Amniotic stem cell (primary cell): Measurements from ENCODE around the gene ANXA10.
"Not testable (repeated sequence)": the region's sequence is repeated elsewhere in the genome, so short reads cannot be mapped to it uniquely, and the experiment has no call there.

Experiments
- DNase-seq: peaks from one replicate; lab custom pipeline; 2025; lab: John Stamatoyannopoulos, UW

ANXA10 gene

DNA sequence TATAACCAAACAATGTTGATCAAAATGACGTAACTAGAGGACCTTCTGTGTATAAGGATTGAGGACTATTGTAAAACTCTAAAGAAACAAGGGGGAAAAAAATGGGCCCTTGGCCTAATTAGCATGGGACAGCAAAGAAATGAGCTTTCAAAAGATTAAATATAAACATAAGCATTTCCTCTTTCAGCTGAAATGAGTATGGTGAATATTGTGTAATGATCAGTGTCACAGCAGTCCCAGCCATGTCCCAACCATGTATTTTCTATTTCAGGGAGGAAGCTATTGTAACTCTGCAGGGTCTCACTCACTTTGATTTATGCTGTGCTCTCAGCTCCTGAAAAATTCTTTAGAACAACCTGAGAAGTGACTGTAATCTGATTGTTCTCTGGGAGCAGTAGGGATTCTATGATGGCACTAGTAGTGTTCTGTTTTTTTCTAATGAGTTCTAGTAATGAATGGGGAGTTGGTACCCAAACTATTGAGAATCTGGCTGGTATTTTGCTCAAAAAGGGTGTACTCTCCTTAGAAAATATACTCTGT lies 25.8 kb downstream of the ANXA10 start:
- DNase-seq = no peak

DNA sequence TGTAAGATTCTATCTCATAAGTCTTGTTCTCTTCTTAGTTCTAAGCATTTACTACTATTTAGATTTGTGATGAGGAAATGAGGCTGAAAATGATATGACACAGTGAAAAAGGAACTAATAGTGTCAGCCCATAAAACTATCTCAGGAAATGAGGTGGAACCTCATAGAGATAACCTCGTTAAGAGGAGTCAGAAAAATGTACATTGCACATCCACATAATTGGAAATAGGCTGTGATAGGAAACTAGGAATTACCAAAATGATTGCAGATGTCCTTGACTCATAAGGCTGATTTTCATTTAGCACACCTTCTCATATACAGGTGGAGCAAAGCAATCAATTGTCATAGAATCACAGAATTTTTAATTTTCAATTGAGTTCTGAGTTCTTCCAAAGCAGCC lies 26.8 kb downstream of the ANXA10 start:
- no peak for DNase-seq

GRCh38 chr4:168119890-168120289 lies 27.6 kb downstream of the ANXA10 start:
- DNase-seq = no peak

- DNase-seq = no peak
Measured at GRCh38 chr4:168120811-168121210, 28.5 kb downstream of the ANXA10 start.

DNA sequence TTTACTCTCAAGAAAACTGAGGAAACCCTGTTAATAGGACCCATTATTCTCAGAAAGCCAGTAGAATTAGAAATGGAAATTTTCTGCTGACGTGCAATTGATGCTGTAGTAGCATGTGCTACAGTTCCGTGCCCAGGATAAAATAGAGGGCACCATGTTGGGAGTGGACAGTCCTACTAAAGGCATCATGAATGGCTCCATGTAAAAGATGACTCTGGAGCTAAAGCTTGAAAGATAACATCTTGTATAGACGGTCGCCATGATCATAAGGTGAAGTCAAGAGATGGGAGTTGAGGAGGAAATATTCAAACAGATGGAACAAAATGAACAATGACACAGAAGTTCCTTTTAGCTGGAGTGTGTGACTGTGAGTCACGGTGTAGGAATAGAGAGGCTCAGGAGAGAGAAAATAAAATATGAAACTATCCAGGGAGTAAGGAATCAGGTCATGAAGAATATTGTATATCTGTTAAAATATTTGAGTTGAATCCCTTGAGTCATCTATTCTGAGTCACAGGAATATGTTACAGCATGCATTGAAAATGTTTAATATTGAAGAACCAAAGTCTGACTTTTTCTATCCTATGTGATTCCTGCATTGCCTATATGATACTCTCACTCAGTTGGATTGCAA lies 31.8 kb downstream of the ANXA10 start:
- peak; percentile 57 for DNase-seq

- no peak for DNase-seq
Measured at GRCh38 chr4:168126952-168127351, 34.6 kb downstream of the ANXA10 start.

DNA sequence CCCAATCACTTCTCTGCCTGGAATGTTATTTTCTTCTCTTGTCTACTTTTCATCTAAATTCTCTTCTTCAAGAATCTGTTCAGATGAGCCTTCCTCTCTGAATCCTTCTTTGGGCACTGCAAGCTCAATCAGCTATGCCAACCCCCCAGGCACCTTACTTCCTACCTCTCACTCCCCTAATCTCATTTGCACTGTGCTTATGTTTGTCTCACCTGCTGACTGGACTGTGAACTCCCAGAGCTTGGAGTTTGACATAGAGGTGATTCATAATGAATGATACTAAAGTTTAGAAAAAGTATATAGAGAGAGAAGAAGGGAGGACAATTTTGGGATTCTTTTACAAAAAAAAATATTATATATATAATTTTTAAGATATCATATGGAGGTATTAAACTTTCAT lies 36.3 kb downstream of the ANXA10 start:
- no peak for DNase-seq

- DNase-seq = no peak
Measured at GRCh38 chr4:168129046-168129772, 36.9 kb downstream of the ANXA10 start.

DNA sequence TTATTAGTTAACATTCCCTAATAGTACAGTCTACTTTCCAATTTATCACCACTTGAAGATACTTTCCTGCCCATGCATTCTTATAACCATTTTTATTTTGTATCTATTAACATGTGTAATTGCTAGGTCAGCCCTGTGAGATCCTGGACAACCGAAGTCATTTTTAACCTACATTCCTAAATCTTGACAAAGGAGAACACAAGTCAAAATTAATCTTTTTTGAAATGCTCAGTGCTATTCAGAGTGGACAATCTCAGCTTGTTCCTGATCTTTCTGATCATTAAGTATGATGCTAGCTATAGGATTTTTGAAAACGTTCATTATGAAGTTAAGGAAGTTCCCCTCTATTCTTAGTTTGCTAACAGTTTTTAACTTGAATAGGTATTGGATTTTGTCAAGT lies 37.5 kb downstream of the ANXA10 start:
- DNase-seq = no peak

DNA sequence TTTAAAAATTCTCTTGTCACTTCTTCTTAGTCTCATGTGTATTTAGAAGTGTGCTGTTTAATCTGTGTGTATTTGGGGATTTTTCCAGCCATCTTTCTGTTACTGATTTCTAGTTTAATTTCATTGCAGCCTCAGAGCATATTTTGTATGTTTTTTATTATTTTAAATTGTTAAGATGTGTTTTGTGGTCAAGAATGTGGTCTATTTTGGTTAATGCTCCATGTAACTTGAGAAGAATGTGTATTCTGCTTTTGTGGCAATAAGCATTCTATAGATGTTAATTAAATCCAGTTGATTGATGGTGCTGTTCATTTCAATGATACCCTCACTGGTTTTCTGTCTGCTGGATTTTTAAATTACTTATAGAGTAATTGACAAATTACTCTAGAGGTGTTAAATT lies 38.9 kb downstream of the ANXA10 start:
- no peak for DNase-seq

- no peak for DNase-seq
Measured at GRCh38 chr4:168134651-168135050, 42.3 kb downstream of the ANXA10 start.

DNA sequence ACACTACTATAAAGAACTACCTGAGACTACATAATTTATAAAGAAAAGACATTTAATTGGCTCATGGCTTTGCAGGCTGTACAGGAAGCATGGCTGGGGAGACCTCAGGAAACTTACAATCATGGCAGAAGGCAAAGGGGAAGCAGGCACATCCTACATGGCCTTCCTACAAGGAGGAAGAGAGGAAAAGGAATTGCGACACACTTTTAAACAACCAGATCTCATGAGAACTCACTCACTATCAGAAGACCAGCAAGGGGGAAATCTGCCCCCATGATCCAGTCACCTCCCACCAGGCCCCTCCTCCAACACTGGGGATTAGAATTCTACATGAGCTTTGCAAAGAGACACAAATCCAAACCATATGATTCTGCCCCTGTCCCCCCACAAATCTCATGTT lies 43.5 kb downstream of the ANXA10 start:
- DNase-seq = not testable (repeated sequence)

DNA sequence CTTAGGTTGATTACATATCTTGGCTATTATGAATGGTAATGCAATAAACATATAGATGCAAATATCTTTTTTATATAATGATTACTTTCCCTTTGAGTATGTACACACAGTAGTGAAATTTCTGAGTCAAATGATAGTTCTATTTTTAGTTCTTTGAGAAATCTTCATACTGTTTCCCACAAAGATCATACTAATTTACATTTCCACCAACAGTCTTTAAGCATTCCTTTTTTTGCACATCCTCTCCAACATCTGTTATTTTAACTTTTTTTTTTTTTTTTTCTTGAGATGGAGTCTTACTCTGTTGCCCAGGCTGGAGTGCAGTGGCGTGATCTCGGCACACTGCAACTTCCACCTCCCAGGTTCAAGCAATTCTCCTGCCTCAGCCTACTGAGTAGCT lies 45.4 kb downstream of the ANXA10 start:
- not testable (repeated sequence) for DNase-seq

GRCh38 chr4:168138143-168138542 lies 45.8 kb downstream of the ANXA10 start:
- peak; percentile 58 for DNase-seq

DNA sequence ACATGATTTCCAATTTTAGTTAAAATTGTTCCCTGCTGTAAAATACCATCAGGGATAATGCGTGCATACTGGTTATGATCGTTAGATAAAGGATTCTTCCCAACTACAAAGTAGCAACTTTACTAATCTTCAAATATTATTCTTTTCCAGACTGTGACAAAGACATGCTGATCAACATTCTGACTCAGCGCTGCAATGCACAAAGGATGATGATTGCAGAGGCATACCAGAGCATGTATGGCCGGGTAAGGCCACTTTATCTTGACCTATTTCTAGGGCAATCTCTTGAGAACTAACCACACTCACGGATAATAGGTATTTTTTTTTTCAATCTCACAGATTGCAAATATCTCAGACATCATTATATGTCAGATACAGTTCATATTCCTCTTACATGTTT lies 47.0 kb downstream of the ANXA10 start:
- DNase-seq = peak; percentile 15

DNA sequence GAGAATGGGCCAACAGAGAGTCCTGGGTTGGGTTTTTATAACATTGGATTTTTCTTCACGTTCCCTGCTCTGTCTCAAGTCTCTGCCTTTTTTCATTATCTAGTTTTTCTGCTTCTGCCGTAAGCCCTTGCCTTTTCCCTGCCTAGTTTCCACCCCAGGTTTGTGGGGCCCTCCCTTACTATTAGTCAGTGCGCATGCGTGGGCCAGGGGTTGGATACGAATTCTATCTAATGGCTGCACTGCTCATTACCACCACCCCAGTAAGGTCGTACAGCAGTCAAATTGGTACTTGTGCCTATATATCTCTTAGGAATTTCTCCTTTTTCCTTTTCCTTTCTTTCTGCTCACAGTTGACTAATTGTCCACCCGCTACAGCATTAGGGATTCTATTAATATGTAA lies 49.4 kb downstream of the ANXA10 start:
- DNase-seq = no peak

DNA sequence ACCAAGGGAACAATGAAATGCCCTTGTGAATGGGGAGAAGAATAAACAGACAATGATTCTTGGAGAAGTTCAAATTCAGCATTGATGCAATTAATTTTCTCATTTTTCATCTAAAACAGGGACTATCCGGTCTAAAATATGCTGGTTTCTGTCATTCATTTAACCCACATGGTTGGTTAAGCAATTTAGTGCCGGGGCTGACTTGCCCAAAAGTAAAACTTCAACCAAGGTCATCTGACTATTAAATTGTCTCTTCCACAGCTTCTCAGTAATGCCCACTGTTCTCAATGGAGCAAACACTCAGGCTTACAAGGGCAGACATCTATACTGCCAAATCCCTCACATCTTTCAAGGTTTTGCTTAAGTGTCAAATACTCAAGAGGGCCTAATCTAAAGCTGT lies 51.3 kb downstream of the ANXA10 start:
- no peak for DNase-seq

- no peak for DNase-seq
Measured at GRCh38 chr4:168150420-168151050, 58.2 kb downstream of the ANXA10 start.

- DNase-seq = no peak
Measured at GRCh38 chr4:168151327-168151726, 59.0 kb downstream of the ANXA10 start.

- DNase-seq = no peak
Measured at GRCh38 chr4:168152837-168153500, 60.6 kb downstream of the ANXA10 start.

DNA sequence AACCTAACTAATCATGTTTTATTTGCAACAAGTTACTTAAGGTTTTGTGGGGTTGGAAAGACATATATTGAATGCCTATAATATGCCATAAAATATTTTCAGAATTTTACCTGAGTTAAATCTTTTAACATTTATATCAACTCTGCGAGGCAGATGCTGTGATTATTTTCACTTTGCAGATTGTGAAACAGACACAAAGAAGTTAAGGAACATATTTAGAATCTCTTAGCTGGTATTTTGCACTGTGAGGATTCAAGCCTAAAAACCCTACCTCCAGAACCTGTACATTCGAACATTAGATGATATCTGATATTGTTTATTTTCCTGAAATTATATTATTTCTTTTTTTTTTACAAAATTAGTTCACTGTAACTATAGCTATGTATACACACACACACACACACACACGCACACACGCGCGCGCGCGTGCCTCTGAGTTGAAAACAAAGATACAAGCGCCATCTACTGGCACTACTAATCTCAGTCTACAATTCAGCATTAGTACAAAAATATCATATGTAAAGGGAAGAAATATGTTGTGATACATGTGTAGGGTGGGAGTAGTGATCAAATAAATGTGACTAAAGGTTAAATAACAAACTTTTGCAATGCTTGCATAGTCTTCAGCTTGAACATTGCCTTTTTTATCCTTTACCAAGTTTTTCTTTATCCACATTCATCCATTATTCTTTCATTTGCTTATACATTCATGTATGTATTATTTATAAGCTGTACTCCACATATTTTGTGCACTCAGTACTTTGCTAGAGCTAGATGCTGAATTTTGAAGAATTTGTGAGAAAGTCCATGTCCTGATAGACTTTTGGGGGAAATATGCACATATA lies 61.5 kb downstream of the ANXA10 start:
- DNase-seq = peak; percentile 68
